ENCODE measurements around the gene BRAF. TPM values are rescaled to one million over a fixed set of nuclear protein-coding genes. Genes with fewer than 3 reads are reported as not detected.
"Not testable (repeated sequence)": the region's sequence is repeated elsewhere in the genome, so short reads cannot be mapped to it uniquely, and the experiment has no call there.

Gene BRAF
- total RNA-seq, 1 donor from 2014 or later: 12.5 TPM

GRCh38 chr7:140881507-140882228 is 43.1 kb downstream of the BRAF start:
- DNase-seq (ENCODE audit: low read depth, low spot score): no peak

GRCh38 chr7:140877249-140877524 is 47.5 kb downstream of the BRAF start:
- DNase-seq (ENCODE audit: low read depth, low spot score): no peak

- DNase-seq (ENCODE audit: low read depth, low spot score): peak; percentile 8
Observed at GRCh38 chr7:140876519-140877248, 48.0 kb downstream of the BRAF start.

- DNase-seq (ENCODE audit: low read depth, low spot score): no peak
Observed at GRCh38 chr7:140873434-140873833, 51.3 kb downstream of the BRAF start.

GRCh38 chr7:140870003-140870402 is 54.7 kb downstream of the BRAF start:
- DNase-seq (ENCODE audit: low read depth, low spot score): no peak

- DNase-seq (ENCODE audit: low read depth, low spot score): no peak
Observed at GRCh38 chr7:140869430-140869829, 55.3 kb downstream of the BRAF start.

- no peak for DNase-seq (ENCODE audit: low read depth, low spot score)
Observed at GRCh38 chr7:140867467-140868462, 57.0 kb downstream of the BRAF start.

GRCh38 chr7:140866926-140867325 is 57.8 kb downstream of the BRAF start:
- DNase-seq (ENCODE audit: low read depth, low spot score): no peak

GRCh38 chr7:140864732-140865131 is 60.0 kb downstream of the BRAF start:
- no peak for DNase-seq (ENCODE audit: low read depth, low spot score)

- DNase-seq (ENCODE audit: low read depth, low spot score): no peak
Observed at GRCh38 chr7:140863867-140864266, 60.9 kb downstream of the BRAF start.

- DNase-seq (ENCODE audit: low read depth, low spot score): no peak
Observed at GRCh38 chr7:140863184-140863583, 61.5 kb downstream of the BRAF start.

- DNase-seq (ENCODE audit: low read depth, low spot score): no peak
Observed at GRCh38 chr7:140857048-140857447, 67.7 kb downstream of the BRAF start.

- no peak for DNase-seq (ENCODE audit: low read depth, low spot score)
Observed at GRCh38 chr7:140841166-140841715, 83.5 kb downstream of the BRAF start.

- no peak for DNase-seq (ENCODE audit: low read depth, low spot score)
Observed at GRCh38 chr7:140831724-140832123, 93.0 kb downstream of the BRAF start.

GRCh38 chr7:140829720-140830119 is 95.0 kb downstream of the BRAF start:
- DNase-seq (ENCODE audit: low read depth, low spot score): no peak

GRCh38 chr7:140828741-140829140 is 96.0 kb downstream of the BRAF start:
- DNase-seq (ENCODE audit: low read depth, low spot score): no peak

GRCh38 chr7:140817383-140817782 is 107.3 kb downstream of the BRAF start:
- not testable (repeated sequence) for DNase-seq (ENCODE audit: low read depth, low spot score)

GRCh38 chr7:140810830-140811556 is 113.7 kb downstream of the BRAF start:
- peak; percentile 20 for DNase-seq (ENCODE audit: low read depth, low spot score)

GRCh38 chr7:140810385-140810784 is 114.3 kb downstream of the BRAF start:
- DNase-seq (ENCODE audit: low read depth, low spot score): no peak

GRCh38 chr7:140778975-140779374 is 145.8 kb downstream of the BRAF start:
- no peak for DNase-seq (ENCODE audit: low read depth, low spot score)

GRCh38 chr7:140778568-140778967 is 146.2 kb downstream of the BRAF start:
- DNase-seq (ENCODE audit: low read depth, low spot score): no peak

Measured in pulmonary artery endothelial cell (primary cell).